SK-N-SH (cell line): ENCODE results near the gene SLC2A8.

Experiments used
- CHD2 ChIP-seq: fragments of 150-350 bp; IDR thresholded peaks from 2 replicates; pipeline ENCODE4 v1.6.1; 2018; ENCODE audit warnings: low read length; ENCODE audit not compliant: partially characterized antibody
- EP300 ChIP-seq, 2 experiments: IDR thresholded peaks; 2 replicates each; pipeline versions ENCODE4 v1.4.0 to v1.6.1; 2012; ENCODE audit warnings: borderline replicate concordance in 1 of 2, low read depth in 1 of 2, low read length in 1 of 2
- FOSL2 ChIP-seq: IDR thresholded peaks from 2 replicates; pipeline ENCODE4 v1.4.0; 2012; ENCODE audit warnings: low read depth, mild to moderate bottlenecking, moderate library complexity, borderline replicate concordance
- MXI1 ChIP-seq: IDR thresholded peaks from 2 replicates; pipeline ENCODE4 v1.6.1; 2012; ENCODE audit warnings: mild to moderate bottlenecking, low read depth, low read length, improper control_type of control experiment
- RCOR1 ChIP-seq: fragments of 150-350 bp; IDR thresholded peaks from 2 replicates; pipeline ENCODE4 v1.6.1; 2017; ENCODE audit warnings: antibody characterized with exemption, low read length
- TCF12 ChIP-seq: IDR thresholded peaks from 2 replicates; pipeline ENCODE4 v1.4.0; 2012
- TF ChIP-seq, protein P1 (sequence below): fragments of 200-600 bp; sonication (generic); IDR thresholded peaks from 2 replicates; pipeline ENCODE4 v1.6.1; 2017; ENCODE audit warnings: antibody characterized with exemption, mild to moderate bottlenecking, moderate library complexity

DNA sequence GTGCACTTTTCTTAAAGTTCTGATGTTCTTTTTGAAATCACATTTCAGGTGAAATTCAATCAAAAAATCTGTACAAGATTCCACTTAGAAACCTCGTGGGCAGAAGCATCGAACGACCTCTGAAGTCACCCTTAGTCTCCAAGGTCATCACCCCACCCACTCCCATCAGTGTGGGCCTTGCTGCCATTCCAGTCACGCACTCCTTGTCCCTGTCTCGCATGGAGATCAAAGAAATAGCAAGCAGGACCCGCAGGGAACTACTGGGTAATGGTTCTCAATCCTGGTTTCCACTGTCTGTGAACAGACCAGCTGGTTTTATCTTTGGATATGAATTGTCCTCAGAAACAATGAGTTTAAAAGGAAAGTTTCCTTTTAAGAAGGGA, 8.1 kb upstream of the SLC2A8 start:
- TF ChIP-seq, protein P1, sequence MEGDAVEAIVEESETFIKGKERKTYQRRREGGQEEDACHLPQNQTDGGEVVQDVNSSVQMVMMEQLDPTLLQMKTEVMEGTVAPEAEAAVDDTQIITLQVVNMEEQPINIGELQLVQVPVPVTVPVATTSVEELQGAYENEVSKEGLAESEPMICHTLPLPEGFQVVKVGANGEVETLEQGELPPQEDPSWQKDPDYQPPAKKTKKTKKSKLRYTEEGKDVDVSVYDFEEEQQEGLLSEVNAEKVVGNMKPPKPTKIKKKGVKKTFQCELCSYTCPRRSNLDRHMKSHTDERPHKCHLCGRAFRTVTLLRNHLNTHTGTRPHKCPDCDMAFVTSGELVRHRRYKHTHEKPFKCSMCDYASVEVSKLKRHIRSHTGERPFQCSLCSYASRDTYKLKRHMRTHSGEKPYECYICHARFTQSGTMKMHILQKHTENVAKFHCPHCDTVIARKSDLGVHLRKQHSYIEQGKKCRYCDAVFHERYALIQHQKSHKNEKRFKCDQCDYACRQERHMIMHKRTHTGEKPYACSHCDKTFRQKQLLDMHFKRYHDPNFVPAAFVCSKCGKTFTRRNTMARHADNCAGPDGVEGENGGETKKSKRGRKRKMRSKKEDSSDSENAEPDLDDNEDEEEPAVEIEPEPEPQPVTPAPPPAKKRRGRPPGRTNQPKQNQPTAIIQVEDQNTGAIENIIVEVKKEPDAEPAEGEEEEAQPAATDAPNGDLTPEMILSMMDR: no peak
- TF ChIP-seq CHD2: no peak
- no peak for TF ChIP-seq TCF12
- no peak for TF ChIP-seq EP300 (IDR thresholded peaks at IDR 0.05; ENCODE audit: borderline replicate concordance in 1 of 2, low read depth in 1 of 2, low read length in 1 of 2)
- TF ChIP-seq FOSL2: no peak
- no peak for TF ChIP-seq RCOR1
- TF ChIP-seq MXI1: no peak
